ENCODE measurements around the gene ANKS1A. TPM values are rescaled to one million over a fixed set of nuclear protein-coding genes. Genes with fewer than 3 reads are reported as not detected.
"Not testable (repeated sequence)": the region's sequence is repeated elsewhere in the genome, so short reads cannot be mapped to it uniquely, and the experiment has no call there.

Gene ANKS1A
- total RNA-seq, 1 experiment from 2014 or later = 18.4 TPM

GRCh38 chr6:34994693-34995092, 105.6 kb downstream of the ANKS1A start:
- no peak for DNase-seq (ENCODE audit: low read depth)

GRCh38 chr6:34998417-34998816, 109.4 kb downstream of the ANKS1A start:
- DNase-seq (ENCODE audit: low read depth) = not testable (repeated sequence)

GRCh38 chr6:34999153-34999552, 110.1 kb downstream of the ANKS1A start:
- DNase-seq (ENCODE audit: low read depth) = not testable (repeated sequence)

GRCh38 chr6:34999962-35000361, 110.9 kb downstream of the ANKS1A start:
- not testable (repeated sequence) for DNase-seq (ENCODE audit: low read depth)

- not testable (repeated sequence) for DNase-seq (ENCODE audit: low read depth)
Measured at GRCh38 chr6:35001349-35001748, 112.3 kb downstream of the ANKS1A start.

GRCh38 chr6:35003886-35004530, 115.0 kb downstream of the ANKS1A start:
- not testable (repeated sequence) for DNase-seq (ENCODE audit: low read depth)

GRCh38 chr6:35007016-35007415, 118.0 kb downstream of the ANKS1A start:
- no peak for DNase-seq (ENCODE audit: low read depth)

- DNase-seq (ENCODE audit: low read depth) = no peak
Measured at GRCh38 chr6:35008858-35009257, 119.8 kb downstream of the ANKS1A start.

- no peak for DNase-seq (ENCODE audit: low read depth)
Measured at GRCh38 chr6:35011096-35012041, 122.3 kb downstream of the ANKS1A start.

- DNase-seq (ENCODE audit: low read depth) = no peak
Measured at GRCh38 chr6:35013701-35014100, 124.6 kb downstream of the ANKS1A start.

- DNase-seq (ENCODE audit: low read depth) = no peak
Measured at GRCh38 chr6:35014341-35014740, 125.3 kb downstream of the ANKS1A start.

- DNase-seq (ENCODE audit: low read depth) = peak; percentile 61
Measured at GRCh38 chr6:35014786-35015185, 125.7 kb downstream of the ANKS1A start.

GRCh38 chr6:35015476-35015875, 126.4 kb downstream of the ANKS1A start:
- no peak for DNase-seq (ENCODE audit: low read depth)

GRCh38 chr6:35015996-35016395, 126.9 kb downstream of the ANKS1A start:
- DNase-seq (ENCODE audit: low read depth) = no peak

- no peak for DNase-seq (ENCODE audit: low read depth)
Measured at GRCh38 chr6:35016502-35017321, 127.7 kb downstream of the ANKS1A start.

GRCh38 chr6:35017411-35018181, 128.5 kb downstream of the ANKS1A start:
- no peak for DNase-seq (ENCODE audit: low read depth)

GRCh38 chr6:35018182-35018519, 129.1 kb downstream of the ANKS1A start:
- no peak for DNase-seq (ENCODE audit: low read depth)

GRCh38 chr6:35018746-35019145, 129.7 kb downstream of the ANKS1A start:
- no peak for DNase-seq (ENCODE audit: low read depth)

GRCh38 chr6:35019171-35019570, 130.1 kb downstream of the ANKS1A start:
- DNase-seq (ENCODE audit: low read depth) = no peak

- DNase-seq (ENCODE audit: low read depth) = no peak
Measured at GRCh38 chr6:35019831-35020230, 130.8 kb downstream of the ANKS1A start.

GRCh38 chr6:35021004-35021403, 131.9 kb downstream of the ANKS1A start:
- DNase-seq (ENCODE audit: low read depth) = no peak

Measured in M059J (cell line).